T-helper 1 cell (primary cell): ENCODE results near the gene TPX2.
"Not testable (repeated sequence)": the region's sequence is repeated elsewhere in the genome, so short reads cannot be mapped to it uniquely, and the experiment has no call there.

Experiments
- DNase-seq, 5 donors: peaks; one replicate each; pipeline ENCODE4 v3.0.0-alpha.2; 2012 to 2020

The TPX2 gene

DNA sequence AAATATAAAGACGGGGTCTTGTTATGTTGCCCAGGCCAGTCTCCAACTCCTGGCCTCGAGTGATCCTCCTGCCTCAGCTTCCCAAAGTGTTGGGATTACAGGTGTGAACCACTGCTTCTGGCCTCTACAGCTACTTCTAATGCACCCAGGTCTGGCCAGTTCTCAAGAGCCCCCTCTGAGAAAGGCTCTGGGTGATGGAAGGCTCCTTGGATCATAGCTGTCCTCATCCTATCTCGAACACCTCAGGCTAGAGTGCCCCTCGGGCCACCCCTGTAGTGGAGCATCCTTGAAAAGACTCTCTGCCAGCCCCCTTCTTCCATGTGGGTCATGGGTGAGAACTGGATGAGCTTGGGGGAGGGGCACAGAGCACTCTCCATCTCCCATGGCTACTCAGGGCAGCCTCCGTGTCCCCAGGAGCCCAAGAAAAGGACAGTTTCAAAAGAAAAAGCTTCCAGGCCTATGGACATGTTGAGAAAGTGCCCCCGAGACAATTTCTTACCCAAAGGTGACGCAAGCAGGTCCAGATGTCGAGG, 79.4 kb downstream of the TPX2 start:
- no peak for DNase-seq

- no peak for DNase-seq
Measured at GRCh38 chr20:31819083-31819784, 80.1 kb downstream of the TPX2 start, which contains the start of gene MYLK2. TSS of gene MYLK2 (plus strand) at chr20:31819356. CDS start at chr20:31819581, 225 bp downstream.

DNA sequence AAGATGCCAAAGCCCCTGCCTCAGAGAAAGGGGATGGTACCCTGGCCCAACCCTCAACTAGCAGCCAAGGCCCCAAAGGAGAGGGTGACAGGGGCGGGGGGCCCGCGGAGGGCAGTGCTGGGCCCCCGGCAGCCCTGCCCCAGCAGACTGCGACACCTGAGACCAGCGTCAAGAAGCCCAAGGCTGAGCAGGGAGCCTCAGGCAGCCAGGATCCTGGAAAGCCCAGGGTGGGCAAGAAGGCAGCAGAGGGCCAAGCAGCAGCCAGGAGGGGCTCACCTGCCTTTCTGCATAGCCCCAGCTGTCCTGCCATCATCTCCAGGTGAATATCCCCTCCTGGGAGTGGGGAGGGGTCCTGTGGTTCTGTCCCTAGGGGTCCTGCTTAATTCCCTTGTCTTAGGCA, 81.1 kb downstream of the TPX2 start:
- no peak for DNase-seq

GRCh38 chr20:31821427-31821826, 82.3 kb downstream of the TPX2 start:
- no peak for DNase-seq

DNA sequence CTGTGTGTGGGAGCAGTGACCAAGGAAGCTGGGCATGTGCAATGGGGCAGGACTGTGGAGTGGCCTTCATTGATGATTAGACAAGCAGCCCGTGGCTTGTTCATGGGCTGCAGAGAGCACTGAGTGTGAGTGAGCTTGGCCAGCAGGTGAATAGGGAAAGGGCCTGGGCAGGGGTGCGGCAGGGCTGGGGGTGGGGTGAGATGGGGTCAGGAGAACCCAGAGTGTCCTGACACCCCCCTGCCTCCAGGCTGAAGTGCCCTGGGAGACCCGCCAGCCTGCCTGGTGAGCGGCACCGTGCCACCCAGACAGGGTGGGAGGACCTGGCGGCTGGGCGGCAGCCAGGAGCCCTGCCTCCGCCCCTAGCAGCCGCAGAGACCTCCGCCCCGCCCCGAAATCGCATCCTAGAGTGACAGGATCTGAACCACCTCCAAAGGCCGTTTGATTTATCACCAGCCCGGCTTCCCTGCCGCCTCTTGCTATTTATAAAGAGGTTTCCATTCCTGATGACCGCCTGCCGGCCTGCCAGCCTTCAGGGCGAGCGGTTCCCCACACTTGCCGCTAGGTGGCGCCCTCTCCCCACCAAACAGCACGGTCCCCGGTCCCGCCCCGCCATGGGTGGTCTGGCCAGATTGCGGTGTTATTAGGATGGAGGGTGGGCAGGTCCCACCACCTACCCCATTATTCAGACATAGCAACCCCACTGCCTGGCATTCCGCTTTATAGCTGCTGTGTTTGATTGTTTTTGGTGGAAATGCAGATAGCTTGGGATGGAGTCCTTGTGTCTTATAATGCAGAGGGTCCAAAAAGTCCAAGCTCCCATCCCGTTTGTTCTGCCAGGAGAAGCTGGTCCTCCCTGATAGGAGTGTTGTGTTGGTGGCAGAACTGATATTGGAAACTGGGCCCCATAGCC, 83.6 kb downstream of the TPX2 start:
- peak; percentile 46 to 73 (median 64) for DNase-seq

- no peak for DNase-seq
Measured at GRCh38 chr20:31823360-31824124, 84.5 kb downstream of the TPX2 start.

DNA sequence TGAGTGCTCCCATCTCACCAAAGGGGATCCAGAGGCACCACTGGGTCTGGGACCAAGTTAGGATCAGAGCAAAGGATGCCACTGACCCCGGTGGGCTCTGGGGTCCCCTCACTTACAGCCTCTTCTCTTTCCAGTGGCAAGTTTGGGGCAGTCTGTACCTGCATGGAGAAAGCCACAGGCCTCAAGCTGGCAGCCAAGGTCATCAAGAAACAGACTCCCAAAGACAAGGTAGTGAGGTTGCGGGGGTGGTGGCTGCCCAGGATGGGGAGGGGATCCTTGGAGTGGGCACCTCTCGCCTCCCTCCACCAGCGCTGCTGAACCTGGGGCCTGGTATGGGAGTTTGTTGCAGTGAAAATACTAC, 85.0 kb downstream of the TPX2 start:
- DNase-seq: no peak

GRCh38 chr20:31824554-31825313, 85.6 kb downstream of the TPX2 start:
- DNase-seq: no peak

DNA sequence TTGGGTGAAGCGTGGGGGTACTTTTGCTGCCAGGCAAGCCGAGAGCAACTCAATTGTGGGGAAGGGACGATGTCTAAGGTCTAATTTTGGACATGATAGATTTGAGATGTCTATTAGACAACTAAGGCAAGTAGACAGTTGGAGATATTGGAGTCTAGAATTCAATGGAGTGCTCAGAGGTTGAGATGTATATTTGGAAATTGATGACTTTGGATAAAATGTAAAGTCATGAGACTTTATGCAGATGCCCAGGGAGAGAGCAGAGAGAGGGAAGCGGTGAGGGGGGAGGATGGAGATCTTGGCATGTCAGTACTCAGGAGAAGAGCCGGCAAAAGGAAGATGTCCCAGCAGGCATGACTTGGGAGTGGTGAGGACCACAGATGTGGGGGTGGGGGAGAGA, 87.0 kb downstream of the TPX2 start:
- DNase-seq: no peak

GRCh38 chr20:31827059-31827458, 88.0 kb downstream of the TPX2 start:
- no peak for DNase-seq

DNA sequence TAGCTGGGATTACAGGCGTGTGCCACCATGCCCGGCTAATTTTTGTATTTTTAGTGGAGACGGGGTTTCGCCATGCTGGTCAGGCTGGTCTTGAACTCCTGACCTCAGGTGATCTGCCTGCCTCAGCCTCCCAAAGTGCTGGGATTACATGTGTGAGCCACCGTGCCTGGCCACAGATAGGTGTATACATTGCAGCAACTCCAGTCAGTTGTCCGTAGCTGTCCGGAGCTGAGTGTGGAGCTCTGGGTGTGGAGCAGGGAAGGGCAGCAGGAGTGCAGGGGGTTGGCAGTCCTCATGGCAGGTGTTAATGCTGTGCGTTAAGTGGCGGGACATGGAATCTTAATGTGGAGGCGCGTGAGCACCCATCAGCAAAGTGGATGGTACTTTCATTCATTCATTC, 88.9 kb downstream of the TPX2 start:
- not testable (repeated sequence) for DNase-seq

GRCh38 chr20:31829731-31830130, 90.6 kb downstream of the TPX2 start:
- no peak for DNase-seq

DNA sequence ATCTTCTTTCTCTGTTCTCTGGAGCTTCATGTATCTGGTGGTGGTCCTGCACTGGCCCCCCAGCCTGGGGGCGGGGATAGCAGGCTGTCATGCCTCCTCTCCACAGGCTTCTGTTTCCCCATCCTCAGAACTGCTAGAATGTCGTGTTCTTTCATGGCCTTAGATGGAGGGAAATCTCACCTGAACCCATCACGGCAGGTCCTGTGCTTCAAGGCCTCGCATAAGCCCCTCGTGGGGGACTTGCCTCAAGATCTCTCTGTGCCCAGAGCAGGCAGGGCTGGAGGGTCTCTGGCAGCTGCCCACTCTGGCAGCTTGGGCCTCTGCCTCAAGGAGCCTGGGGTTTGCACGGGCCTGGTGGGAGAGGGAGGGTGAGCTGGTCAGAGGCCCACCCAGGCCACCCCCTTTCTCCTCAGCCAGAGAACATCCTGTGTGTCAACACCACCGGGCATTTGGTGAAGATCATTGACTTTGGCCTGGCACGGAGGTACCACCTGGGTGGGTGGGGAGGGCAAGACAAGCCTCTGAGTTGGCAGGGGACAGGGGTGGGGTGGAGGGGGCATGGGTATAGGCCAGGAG, 91.4 kb downstream of the TPX2 start:
- DNase-seq: no peak

- DNase-seq: no peak
Measured at GRCh38 chr20:31831211-31831610, 92.1 kb downstream of the TPX2 start.

GRCh38 chr20:31831771-31832306, 92.7 kb downstream of the TPX2 start:
- DNase-seq: no peak

GRCh38 chr20:31833130-31833930, 94.2 kb downstream of the TPX2 start:
- peak; percentile 30 to 46 (median 31) for DNase-seq

DNA sequence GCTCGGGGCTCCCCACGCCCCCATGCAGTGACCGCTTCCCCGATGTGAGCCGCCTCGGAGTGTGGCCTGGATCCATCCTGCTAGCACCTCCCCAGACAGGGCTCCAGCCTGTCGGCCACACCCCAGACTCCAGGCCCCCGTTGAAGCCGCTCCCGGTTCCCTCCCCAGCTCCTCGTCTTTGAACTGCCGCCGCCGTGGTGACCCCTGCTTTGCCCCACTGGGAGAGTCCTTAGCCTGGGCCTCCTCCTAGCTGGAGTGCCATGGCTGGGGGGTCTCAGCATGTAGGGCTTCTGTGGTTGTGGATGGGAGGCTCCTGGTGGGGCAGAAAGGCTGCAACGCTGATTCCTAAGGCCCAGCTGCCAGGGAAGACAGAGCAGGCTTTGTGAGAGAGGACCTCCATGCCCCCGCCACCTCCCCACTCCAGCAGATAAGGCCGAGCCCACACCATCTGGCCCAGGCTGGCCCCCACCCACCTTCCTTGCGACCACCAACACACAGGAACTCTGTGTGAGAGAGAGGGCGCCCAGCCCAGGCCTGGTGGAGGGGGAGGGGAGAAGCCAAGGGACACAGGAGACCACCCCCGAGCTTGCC, 94.9 kb downstream of the TPX2 start:
- no peak for DNase-seq

- no peak for DNase-seq
Measured at GRCh38 chr20:31835554-31835953, 96.5 kb downstream of the TPX2 start.

GRCh38 chr20:31835977-31836852, 97.1 kb downstream of the TPX2 start:
- peak in 1 of 5 donors; percentile 49 for DNase-seq
